OCI-LY7 (cell line): Measurements from ENCODE around the gene GAB3. TPM values are rescaled to one million over a fixed set of nuclear protein-coding genes. Genes with fewer than 3 reads are reported as not detected.

Source experiments
- BruUV-seq: library from RNA; stranded (reverse); fragments of 400-500 nt; replicated peaks from 2 replicates; lab custom pipeline; 2021; lab: Mats Ljungman, UMichigan
- CTCF ChIA-PET: fragments of 300-600 bp; sonication (Branson Sonifier 250); formaldehyde crosslinking; loops from one replicate; lab custom pipeline; 2022; ENCODE audit warnings: antibody characterized with exemption; ENCODE audit not compliant: unreplicated experiment; lab: Charles Lee
- POLR2A ChIA-PET: fragments of 300-600 bp; sonication (Branson Sonifier 250); formaldehyde crosslinking; loops from one replicate; lab custom pipeline; 2022; ENCODE audit warnings: antibody characterized with exemption; lab: Charles Lee
- DNase-seq: peaks from one replicate; pipeline ENCODE4 v3.0.0-alpha.2; 2015; ENCODE audit warnings: low spot score
- H2AFZ ChIP-seq: fragments of 200-600 bp; sonication (generic), shearing (Covaris generic); 2 replicates; pipeline ENCODE4 v1.6.1; 2014; ENCODE audit warnings: mild to moderate bottlenecking, antibody characterized with exemption, low read length, moderate library complexity
- H3K27ac ChIP-seq: fragments of 200-600 bp; sonication (generic); 2 replicates; pipeline ENCODE4 v1.5.1; 2014; ENCODE audit warnings: mixed run types, low read depth, mild to moderate bottlenecking, moderate library complexity, low read length, inconsistent platforms; ENCODE audit not compliant: poor library complexity, severe bottlenecking
- H3K36me3 ChIP-seq: fragments of 200-600 bp; sonication (generic); 2 replicates; pipeline ENCODE4 v1.6.1; 2014; ENCODE audit warnings: mild to moderate bottlenecking, antibody characterized with exemption, low read length, moderate library complexity, mixed read lengths; ENCODE audit not compliant: insufficient read depth
- H3K4me1 ChIP-seq: fragments of 200-600 bp; sonication (generic); 2 replicates; pipeline ENCODE4 v1.5.1; 2014; ENCODE audit warnings: mild to moderate bottlenecking, low read length; ENCODE audit not compliant: insufficient read depth, poor library complexity, severe bottlenecking
- H3K4me2 ChIP-seq: fragments of 200-600 bp; sonication (generic); 2 replicates; pipeline ENCODE4 v1.6.1; 2014; ENCODE audit warnings: mild to moderate bottlenecking, low read length
- H3K4me3 ChIP-seq: fragments of 200-600 bp; sonication (generic); 2 replicates; pipeline ENCODE4 v1.5.1; 2014; ENCODE audit warnings: mild to moderate bottlenecking, low read depth, low read length; ENCODE audit not compliant: poor library complexity, severe bottlenecking
- H3K79me2 ChIP-seq: fragments of 200-600 bp; sonication (generic); 2 replicates; pipeline ENCODE4 v1.6.1; 2016; ENCODE audit warnings: low read depth, mild to moderate bottlenecking, low read length, moderate library complexity, mixed read lengths; ENCODE audit not compliant: insufficient read depth
- H3K9me2 ChIP-seq: fragments of 200-600 bp; sonication (generic); 2 replicates; pipeline ENCODE4 v1.6.1; 2016; ENCODE audit warnings: mild to moderate bottlenecking, low read length, mixed read lengths; ENCODE audit not compliant: insufficient read depth
- H3K9me3 ChIP-seq: fragments of 200-600 bp; sonication (generic); 2 replicates; pipeline ENCODE4 v1.6.1; 2014; ENCODE audit warnings: mild to moderate bottlenecking, mixed run types, low read length, mixed read lengths
- H4K20me1 ChIP-seq: fragments of 200-600 bp; sonication (generic); 2 replicates; pipeline ENCODE4 v1.6.1; 2014; ENCODE audit warnings: mild to moderate bottlenecking, antibody characterized with exemption, low read length, moderate library complexity, mixed read lengths; ENCODE audit not compliant: insufficient read depth
- EZH2phosphoT487 ChIP-seq: fragments of 200-600 bp; sonication (generic); IDR thresholded peaks from 2 replicates; pipeline ENCODE4 v1.6.1; 2018; ENCODE audit warnings: low read depth, borderline replicate concordance, mild to moderate bottlenecking, mixed run types, antibody characterized with exemption, low read length, moderate library complexity, mixed read lengths
- intact Hi-C: fragments of 100-400 bp; cut with micrococcal nuclease; formaldehyde crosslinking; loops from one replicate; pipeline ENCODE4 v1.10.0; 2022; ENCODE audit not compliant: unreplicated experiment
- total RNA-seq, 2 experiments: library from RNA; depleted of rRNA in 1 of 2; stranded (reverse); fragments of >200 nt in 1 of 2; shearing (Covaris generic) in 1 of 2; gene quantifications; 2 replicates each; pipeline ENCODE4 v1.2.3, GENCODE V29; 2014 to 2022
- TF ChIP-seq, protein P1 (sequence below): fragments of 200-600 bp; sonication (generic); conservative IDR thresholded peaks from 2 replicates; pipeline ENCODE4 v1.5.1; 2014; ENCODE audit warnings: mild to moderate bottlenecking, antibody characterized with exemption, low read length, moderate library complexity, mixed read lengths

GAB3 gene
- total RNA-seq, 2 experiments from 2014 or later, result 0.09 to 0.38 TPM

DNA sequence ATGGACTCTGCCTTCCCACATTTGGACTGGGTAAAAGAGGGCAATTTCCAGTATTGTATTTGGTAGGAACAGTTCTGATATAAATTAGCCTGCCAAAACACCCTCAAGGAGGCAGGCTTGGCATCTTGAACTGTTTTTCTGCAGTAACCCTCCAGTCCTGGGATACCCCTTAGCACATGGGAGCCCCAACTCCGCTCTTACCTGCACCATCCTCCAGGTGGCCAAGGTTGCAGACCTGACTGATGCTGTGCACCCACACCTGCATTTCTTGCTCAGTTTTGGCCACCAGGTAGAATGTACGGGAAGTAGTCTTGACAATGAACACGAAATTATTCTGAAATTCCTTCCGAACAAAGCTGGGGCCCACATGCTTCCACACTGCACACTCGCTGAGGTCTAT, 35.1 kb downstream of the GAB3 start:
- CTCF ChIA-PET, result no interaction called here
- intact Hi-C loops, result no loop called here
- Histone ChIP-seq H3K36me3 (no peaks in the 10 kb centered on the region), H3K79me2 (no peaks in the 10 kb centered on the region), H3K4me1 (peaks cover 21% of the 10 kb centered on the region), H3K4me2 (no peak overlapping the region), H3K9me3 (no peaks in the 10 kb centered on the region), H3K9me2 (no peaks in the 10 kb centered on the region), H3K27ac (no peak overlapping the region), H2AFZ (no peak overlapping the region), H4K20me1 (no peaks in the 10 kb centered on the region), H3K4me3 (no peak overlapping the region)
- no peak for TF ChIP-seq EZH2phosphoT487
- TF ChIP-seq, protein P1, sequence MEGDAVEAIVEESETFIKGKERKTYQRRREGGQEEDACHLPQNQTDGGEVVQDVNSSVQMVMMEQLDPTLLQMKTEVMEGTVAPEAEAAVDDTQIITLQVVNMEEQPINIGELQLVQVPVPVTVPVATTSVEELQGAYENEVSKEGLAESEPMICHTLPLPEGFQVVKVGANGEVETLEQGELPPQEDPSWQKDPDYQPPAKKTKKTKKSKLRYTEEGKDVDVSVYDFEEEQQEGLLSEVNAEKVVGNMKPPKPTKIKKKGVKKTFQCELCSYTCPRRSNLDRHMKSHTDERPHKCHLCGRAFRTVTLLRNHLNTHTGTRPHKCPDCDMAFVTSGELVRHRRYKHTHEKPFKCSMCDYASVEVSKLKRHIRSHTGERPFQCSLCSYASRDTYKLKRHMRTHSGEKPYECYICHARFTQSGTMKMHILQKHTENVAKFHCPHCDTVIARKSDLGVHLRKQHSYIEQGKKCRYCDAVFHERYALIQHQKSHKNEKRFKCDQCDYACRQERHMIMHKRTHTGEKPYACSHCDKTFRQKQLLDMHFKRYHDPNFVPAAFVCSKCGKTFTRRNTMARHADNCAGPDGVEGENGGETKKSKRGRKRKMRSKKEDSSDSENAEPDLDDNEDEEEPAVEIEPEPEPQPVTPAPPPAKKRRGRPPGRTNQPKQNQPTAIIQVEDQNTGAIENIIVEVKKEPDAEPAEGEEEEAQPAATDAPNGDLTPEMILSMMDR, result no peak
- no peak for DNase-seq
- no TSS peak for BruUV-seq
- POLR2A ChIA-PET, result no interaction called here

DNA sequence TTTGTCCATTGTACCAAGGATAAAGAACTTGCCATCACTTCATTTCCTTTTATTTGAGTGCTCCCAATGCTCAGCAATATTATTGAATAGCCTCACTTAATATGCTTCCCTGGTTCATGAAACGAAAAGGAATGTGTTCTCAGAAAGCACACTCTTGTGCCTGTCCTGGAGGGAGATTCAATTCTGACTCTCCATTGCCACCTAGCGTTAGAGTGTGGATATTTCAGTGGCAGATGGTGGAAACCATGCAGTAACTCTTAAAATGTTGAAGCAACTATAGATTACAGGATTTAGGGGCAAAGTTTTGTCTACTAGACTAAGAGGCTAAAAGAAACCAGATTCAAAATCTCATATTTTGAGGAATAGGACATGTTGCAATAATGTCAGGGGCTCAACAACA, 36.0 kb downstream of the GAB3 start:
- no peak for TF ChIP-seq EZH2phosphoT487
- TF ChIP-seq, protein P1, result peak; percentile 82
- H3K4me3 ChIP-seq, result no peak overlapping the region
- H3K27ac ChIP-seq, result no peak overlapping the region
- no peaks in the 10 kb centered on the region for H3K79me2 ChIP-seq
- ChIA-PET POLR2A (no interaction called here), CTCF (no interaction called here)
- H2AFZ ChIP-seq, result no peak overlapping the region
- peak; percentile 47 for DNase-seq
- BruUV-seq, result no TSS peak
- no peaks in the 10 kb centered on the region for H3K9me2 ChIP-seq
- H4K20me1 ChIP-seq, result no peaks in the 10 kb centered on the region
- no peak overlapping the region for H3K4me2 ChIP-seq
- H3K4me1 ChIP-seq, result peaks cover 21% of the 10 kb centered on the region
- intact Hi-C loops, result no loop called here
- no peaks in the 10 kb centered on the region for H3K9me3 ChIP-seq
- no peaks in the 10 kb centered on the region for H3K36me3 ChIP-seq

DNA sequence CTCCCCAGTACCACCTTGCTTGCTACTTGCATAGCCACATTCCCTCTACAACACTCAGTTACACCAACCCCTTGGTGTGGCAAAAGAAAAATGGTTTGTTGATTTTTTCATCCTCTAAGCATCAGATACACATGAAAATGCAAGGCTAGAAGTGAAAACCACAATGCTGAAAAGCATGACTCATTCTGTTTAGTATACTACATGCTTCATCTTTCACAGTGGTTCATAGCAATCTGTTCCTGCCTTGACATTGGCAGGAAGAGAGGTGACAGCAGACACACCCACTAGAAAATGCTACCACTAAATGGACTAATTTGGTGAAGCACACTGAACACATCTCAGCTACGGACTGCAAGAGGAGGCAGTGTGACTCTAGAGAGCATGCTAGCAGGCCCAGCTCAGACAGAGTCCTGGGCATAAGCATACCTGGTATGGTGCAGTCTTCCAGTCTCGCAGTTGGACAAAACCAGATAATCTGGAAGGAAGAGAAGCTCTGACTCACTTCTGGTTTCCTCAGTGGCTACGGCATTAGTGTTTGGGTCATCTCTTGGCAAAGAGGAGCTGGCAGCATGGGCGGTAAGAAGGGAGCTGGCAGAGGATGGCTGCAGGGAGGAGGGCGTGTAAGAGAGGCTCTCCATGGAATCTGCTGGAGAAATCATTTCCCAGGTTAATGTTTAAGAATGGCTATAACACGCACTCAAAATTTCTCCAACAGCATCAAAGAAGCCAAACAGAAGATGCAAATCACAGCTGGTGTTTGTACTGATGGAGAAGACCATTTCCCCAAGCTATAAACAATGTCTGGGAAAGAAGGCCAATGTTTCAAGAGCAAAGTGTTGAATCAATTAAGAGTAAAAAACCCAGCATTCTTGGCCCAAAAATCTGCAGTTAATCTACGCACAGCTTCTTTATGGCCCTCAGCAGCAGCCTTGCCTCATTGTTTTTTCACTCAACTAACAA, 37.8 kb downstream of the GAB3 start:
- no peak for DNase-seq
- POLR2A ChIA-PET, result no interaction called here
- Histone ChIP-seq H3K79me2 (no peaks in the 10 kb centered on the region), H3K4me2 (no peak overlapping the region), H3K36me3 (no peaks in the 10 kb centered on the region), H3K9me2 (no peaks in the 10 kb centered on the region), H4K20me1 (no peaks in the 10 kb centered on the region), H2AFZ (no peak overlapping the region), H3K4me1 (peaks cover 7% of the 10 kb centered on the region), H3K9me3 (no peaks in the 10 kb centered on the region), H3K4me3 (no peak overlapping the region), H3K27ac (no peak overlapping the region)
- CTCF ChIA-PET, result no interaction called here
- TF ChIP-seq, protein P1, result no peak
- TF ChIP-seq EZH2phosphoT487, result no peak
- no TSS peak for BruUV-seq
- intact Hi-C loops, result no loop called here
